SH-SY5Y (cell line): ENCODE results near the gene PRRX1.

Experiments used
- GATA2 ChIP-seq: IDR thresholded peaks from 2 replicates; pipeline ENCODE4 v1.6.1; 2011; ENCODE audit warnings: mild to moderate bottlenecking, low read depth, low read length
- GATA3 ChIP-seq: IDR thresholded peaks from 2 replicates; pipeline ENCODE4 v1.6.1; 2011; ENCODE audit warnings: low read depth, mild to moderate bottlenecking, low read length, moderate library complexity

GRCh38 chr1:170768929-170769328 lies 105.0 kb downstream of the PRRX1 start:
- TF ChIP-seq GATA3 = no peak
- no peak for TF ChIP-seq GATA2
